HepG2 (cell line): ENCODE data around the gene TP53I3. TPM values are rescaled to one million over a fixed set of nuclear protein-coding genes. Genes with fewer than 3 reads are reported as not detected.
A peak's percentile ranks its signal among the peaks of the same experiment; 100 is the strongest.

Source experiments
- AKNA ChIP-seq: sonication (generic); formaldehyde crosslinking; IDR thresholded peaks from 2 replicates; pipeline ENCODE4 v1.4.0; 2020; ENCODE audit warnings: missing genetic modification reagents, borderline replicate concordance
- CBFB ChIP-seq: sonication (generic); formaldehyde crosslinking; IDR thresholded peaks from 2 replicates; pipeline ENCODE4 v1.4.0; 2020; ENCODE audit warnings: missing genetic modification reagents
- CENPX ChIP-seq: sonication (generic); formaldehyde crosslinking; IDR thresholded peaks from 2 replicates; pipeline ENCODE4 v1.9.0; 2021; ENCODE audit warnings: mild to moderate bottlenecking, missing genetic modification reagents, moderate library complexity
- ELF1 ChIP-seq: sonication (generic); formaldehyde crosslinking; IDR thresholded peaks from 2 replicates; pipeline ENCODE4 v1.4.0; 2020; ENCODE audit warnings: missing genetic modification reagents
- GABPB1 ChIP-seq: IDR thresholded peaks from 2 replicates; pipeline ENCODE4 v1.6.1; 2016; ENCODE audit warnings: mild to moderate bottlenecking, missing genetic modification reagents, moderate library complexity, missing compliant biosample characterization
- MEIS1 ChIP-seq: sonication (generic); formaldehyde crosslinking; IDR thresholded peaks from 2 replicates; pipeline ENCODE4 v1.9.0; 2021; ENCODE audit warnings: mild to moderate bottlenecking, missing genetic modification reagents, moderate library complexity, borderline replicate concordance
- NCOA1 ChIP-seq: sonication (generic); formaldehyde crosslinking; IDR thresholded peaks from 2 replicates; pipeline ENCODE4 v1.9.0; 2021; ENCODE audit warnings: missing genetic modification reagents
- PCBP2 ChIP-seq: fragments of 200-400 bp; formaldehyde crosslinking; optimal IDR thresholded peaks from 2 replicates; pipeline ENCODE3; 2018; ENCODE audit warnings: low read length, low read depth; ENCODE audit not compliant: poor library complexity, severe bottlenecking
- PRDM4 ChIP-seq: sonication (generic); formaldehyde crosslinking; IDR thresholded peaks from 2 replicates; pipeline ENCODE4 v1.9.0; 2021; ENCODE audit warnings: missing genetic modification reagents, borderline replicate concordance
- RBM39 ChIP-seq: fragments of 200-400 bp; formaldehyde crosslinking; IDR thresholded peaks from one replicate; pipeline ENCODE4 v1.6.1; 2018; ENCODE audit warnings: antibody characterized with exemption, mild to moderate bottlenecking, low read depth, low read length; ENCODE audit not compliant: poor library complexity, severe bottlenecking
- SOX13 ChIP-seq, 3 experiments: fragments of 450-650 bp in 1 of 3; sonication (generic) in 1 of 3; formaldehyde crosslinking in 1 of 3; IDR thresholded peaks in 2 of 3; conservative IDR thresholded peaks in 1 of 3; 2 replicates each; pipeline versions ENCODE4 v1.5.0 to v1.6.1; 2016 to 2020; ENCODE audit warnings: antibody characterized with exemption in 1 of 3, mild to moderate bottlenecking in 1 of 3, missing compliant biosample characterization in 1 of 3, missing genetic modification reagents in 1 of 3, moderate library complexity in 1 of 3
- TAF15 ChIP-seq: fragments of 200-400 bp; formaldehyde crosslinking; IDR thresholded peaks from one replicate; pipeline ENCODE4 v1.6.1; 2018; ENCODE audit warnings: mild to moderate bottlenecking, low read depth, low read length; ENCODE audit not compliant: poor library complexity, severe bottlenecking
- TFAP4 ChIP-seq: sonication (generic); IDR thresholded peaks from 2 replicates; pipeline ENCODE4 v1.6.1; 2016; ENCODE audit warnings: low read depth, borderline replicate concordance
- ZNF18 ChIP-seq: sonication (generic); formaldehyde crosslinking; IDR thresholded peaks from 2 replicates; pipeline ENCODE4 v1.8.0; 2022; ENCODE audit warnings: mild to moderate bottlenecking, missing genetic modification reagents; ENCODE audit not compliant: insufficient replicate concordance
- ZNF383 ChIP-seq: sonication (generic); formaldehyde crosslinking; IDR thresholded peaks from 2 replicates; pipeline ENCODE4 v1.4.0; 2020; ENCODE audit warnings: missing genetic modification reagents, mild to moderate bottlenecking, borderline replicate concordance
- ZNF605 ChIP-seq: sonication (generic); formaldehyde crosslinking; IDR thresholded peaks from 2 replicates; pipeline ENCODE4 v1.8.0; 2022; ENCODE audit warnings: mild to moderate bottlenecking, missing genetic modification reagents
- ZSCAN9 ChIP-seq: IDR thresholded peaks from 2 replicates; pipeline ENCODE4 v1.6.1; 2016; ENCODE audit warnings: borderline replicate concordance
- polyA plus RNA-seq, 8 experiments: library from polyadenylated mRNA; depleted of rRNA in 3 of 8; stranded (reverse) in 7 of 8; unstranded in 1 of 8; fragments of >200 nt; fragmentation: Illumina TruSeq in 4 of 8; extraction: Trizol in 4 of 8; gene quantifications; 2 replicates each; pipeline versions ENCODE4 v1.2.1 to v1.2.3, GENCODE V29; 2011 to 2016; ENCODE audit warnings: low read depth in 4 of 8, missing spikeins in 1 of 8, mixed read lengths in 1 of 8; ENCODE audit not compliant: insufficient read depth in 1 of 8
- total RNA-seq, 5 experiments: library from RNA; depleted of rRNA; stranded (reverse); fragments of >200 nt; fragmentation: Illumina TruSeq; extraction: Trizol; gene quantifications; 2 replicates each; pipeline ENCODE4 v1.2.3, GENCODE V29; 2016; ENCODE audit warnings: low read depth in 1 of 5

TP53I3 gene
- total and polyA plus RNA-seq, 2 of the 13 experiments (the other 11 are each of a cell fraction or from before 2014, with no cell fraction given), result 25.0 to 44.1 TPM

GRCh38 chr2:24045511-24046508 lies 38.8 kb downstream of the TP53I3 start (continued):
- no peak for TF ChIP-seq AKNA (CRISPR knock-in tag)
- TF ChIP-seq GABPB1 (CRISPR knock-in tag), result no peak
- no peak for TF ChIP-seq TAF15
- no peak for TF ChIP-seq PRDM4 (CRISPR knock-in tag)
- TF ChIP-seq RBM39, result no peak
- TF ChIP-seq CBFB, result no peak
- no peak for TF ChIP-seq SOX13 (IDR thresholded peaks at IDR 0.05)
- TF ChIP-seq SOX13 (CRISPR knock-in tag; conservative IDR thresholded peaks at IDR 0.05 in 1 of 2, IDR thresholded peaks at IDR 0.05 in 1 of 2), result peak in 1 of 2 experiments; percentile 45; a peak in 1 of 4 replicates
- TF ChIP-seq ELF1 (CRISPR knock-in tag), result no peak
- no peak for TF ChIP-seq ZSCAN9 (CRISPR knock-in tag)
- peak; percentile 41 for TF ChIP-seq ZNF18 (CRISPR knock-in tag)
- no peak for TF ChIP-seq TFAP4
- no peak for TF ChIP-seq MEIS1 (CRISPR knock-in tag)
- no peak for TF ChIP-seq CENPX
- TF ChIP-seq PCBP2, result peak; percentile 76
- no peak for TF ChIP-seq ZNF383 (CRISPR knock-in tag)
- TF ChIP-seq ZNF605, result no peak
- no peak for TF ChIP-seq NCOA1
